HG02759 (cell line): Measurements from ENCODE around the gene SSTR4.
"Not testable (repeated sequence)": the region's sequence is repeated elsewhere in the genome, so short reads cannot be mapped to it uniquely, and the experiment has no call there.

ENCODE experiments used
- ATAC-seq: cut with Tn5 transposase; IDR thresholded peaks from one replicate; pipeline ENCODE4 v1.9.1; 2021; ENCODE audit warnings: mild to moderate bottlenecking, moderate library complexity; ENCODE audit not compliant: unreplicated experiment

SSTR4 gene, protein sequence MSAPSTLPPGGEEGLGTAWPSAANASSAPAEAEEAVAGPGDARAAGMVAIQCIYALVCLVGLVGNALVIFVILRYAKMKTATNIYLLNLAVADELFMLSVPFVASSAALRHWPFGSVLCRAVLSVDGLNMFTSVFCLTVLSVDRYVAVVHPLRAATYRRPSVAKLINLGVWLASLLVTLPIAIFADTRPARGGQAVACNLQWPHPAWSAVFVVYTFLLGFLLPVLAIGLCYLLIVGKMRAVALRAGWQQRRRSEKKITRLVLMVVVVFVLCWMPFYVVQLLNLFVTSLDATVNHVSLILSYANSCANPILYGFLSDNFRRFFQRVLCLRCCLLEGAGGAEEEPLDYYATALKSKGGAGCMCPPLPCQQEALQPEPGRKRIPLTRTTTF

DNA sequence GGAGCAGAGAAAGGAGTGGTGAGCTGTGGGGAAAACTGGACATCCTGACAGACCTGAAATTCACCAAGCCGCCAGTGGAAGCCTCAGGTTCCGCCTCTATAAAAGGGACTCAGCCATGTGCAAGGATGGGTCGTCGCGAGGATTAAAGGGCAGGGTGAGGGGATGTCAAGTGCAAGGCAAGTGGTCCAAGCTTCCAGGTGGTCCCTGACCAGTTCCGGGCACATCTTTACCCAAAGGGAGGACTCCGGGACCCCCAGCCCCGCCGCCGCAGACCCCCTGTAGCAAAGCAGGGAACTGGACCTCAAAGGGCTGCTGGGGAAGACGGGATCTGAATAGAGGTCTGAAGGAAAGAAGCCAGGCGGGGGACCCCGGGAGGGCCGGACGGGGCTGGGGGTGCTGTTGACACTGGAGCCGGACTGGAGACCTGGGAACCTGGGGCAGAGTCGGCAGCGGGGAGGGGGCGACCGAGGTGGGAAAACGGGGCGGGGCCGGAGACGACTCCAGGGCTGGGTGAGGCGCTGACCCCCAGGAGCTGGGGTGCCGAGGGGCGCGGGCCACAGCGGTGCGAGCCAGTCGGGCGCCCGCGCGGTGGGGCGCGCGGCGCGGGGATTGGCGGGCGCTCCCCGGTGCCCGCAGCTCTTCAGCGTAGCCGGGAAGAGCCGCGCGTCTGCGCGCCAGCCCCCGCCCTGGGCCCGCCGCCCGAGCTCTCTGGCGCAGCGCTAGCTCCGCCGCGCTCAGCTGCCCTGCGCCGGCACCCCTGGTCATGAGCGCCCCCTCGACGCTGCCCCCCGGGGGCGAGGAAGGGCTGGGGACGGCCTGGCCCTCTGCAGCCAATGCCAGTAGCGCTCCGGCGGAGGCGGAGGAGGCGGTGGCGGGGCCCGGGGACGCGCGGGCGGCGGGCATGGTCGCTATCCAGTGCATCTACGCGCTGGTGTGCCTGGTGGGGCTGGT lies at the start of gene SSTR4:
TSS of gene SSTR4 (plus strand) at position 592 of the 951 bp plus-strand sequence. CDS start at position 764, 172 bp downstream.
- ATAC-seq, result no peak

- ATAC-seq, result no peak
These were observed 48.5 kb upstream of the SSTR4 start for GRCh38 chr20:22986601-22987000.

- ATAC-seq, result not testable (repeated sequence)
These were observed 43.7 kb upstream of the SSTR4 start for GRCh38 chr20:22991424-22991823.

- ATAC-seq, result no peak
These were observed 41.3 kb upstream of the SSTR4 start for GRCh38 chr20:22993823-22994222.

DNA sequence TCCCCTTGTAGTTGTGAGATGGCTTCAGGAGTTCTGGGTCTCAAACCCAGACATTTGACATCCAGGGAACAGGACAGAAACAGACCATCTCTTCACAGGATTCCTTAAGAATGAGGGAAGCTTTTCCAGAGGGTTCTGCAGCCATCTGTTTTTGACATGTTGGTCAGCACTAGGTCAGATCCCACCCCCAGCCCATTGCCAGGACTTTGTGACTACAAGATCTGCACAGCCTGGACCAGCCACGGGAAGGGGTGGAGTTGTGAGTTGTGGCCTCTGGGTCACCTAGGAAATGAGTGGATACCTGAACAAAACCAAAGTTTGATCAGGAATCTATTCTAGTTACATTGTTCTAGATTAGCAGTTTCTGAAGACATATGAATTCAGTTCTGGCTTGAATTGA lies 39.2 kb upstream of the SSTR4 start:
- ATAC-seq, result no peak

DNA sequence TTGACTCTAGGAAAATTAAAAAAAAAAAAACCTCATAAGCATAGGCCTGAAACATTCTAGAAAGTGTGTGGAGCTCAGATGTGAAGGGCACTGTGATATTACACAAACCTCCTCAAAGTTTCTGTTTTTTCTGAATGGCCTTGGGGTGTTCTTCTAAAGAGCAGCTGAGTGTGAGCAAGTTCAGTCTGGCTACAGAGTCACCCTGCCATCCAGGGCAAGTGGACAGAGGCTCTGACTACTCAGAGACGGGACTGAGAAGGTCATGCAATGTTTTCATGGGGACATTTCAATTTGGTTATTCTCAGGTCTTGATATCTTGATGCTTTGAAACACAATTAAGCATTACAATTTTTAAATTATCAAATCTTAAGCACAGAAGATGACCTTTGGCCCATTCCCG lies 36.6 kb upstream of the SSTR4 start:
- ATAC-seq, result no peak

DNA sequence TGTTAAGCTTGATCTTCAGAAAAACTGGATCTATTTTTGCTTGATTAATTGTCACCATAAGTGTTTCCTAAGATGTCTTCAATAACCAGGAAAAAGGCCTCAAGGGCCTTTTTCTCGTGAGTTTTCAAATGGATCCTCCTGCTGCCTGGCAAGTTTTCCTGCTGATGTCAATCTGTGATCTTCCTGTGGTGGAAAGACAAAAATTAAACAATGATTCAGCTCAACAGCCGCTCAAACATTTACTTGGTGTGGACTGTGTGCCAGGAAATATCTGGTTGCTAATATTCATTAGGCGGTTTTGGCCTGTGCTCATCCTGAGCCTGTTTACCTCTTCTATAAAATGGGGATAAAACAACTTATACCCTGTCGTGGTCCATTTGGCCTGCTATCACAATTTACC lies 35.4 kb upstream of the SSTR4 start:
- no peak for ATAC-seq

- ATAC-seq, result no peak
These were observed 34.7 kb upstream of the SSTR4 start for GRCh38 chr20:23000232-23000947.

DNA sequence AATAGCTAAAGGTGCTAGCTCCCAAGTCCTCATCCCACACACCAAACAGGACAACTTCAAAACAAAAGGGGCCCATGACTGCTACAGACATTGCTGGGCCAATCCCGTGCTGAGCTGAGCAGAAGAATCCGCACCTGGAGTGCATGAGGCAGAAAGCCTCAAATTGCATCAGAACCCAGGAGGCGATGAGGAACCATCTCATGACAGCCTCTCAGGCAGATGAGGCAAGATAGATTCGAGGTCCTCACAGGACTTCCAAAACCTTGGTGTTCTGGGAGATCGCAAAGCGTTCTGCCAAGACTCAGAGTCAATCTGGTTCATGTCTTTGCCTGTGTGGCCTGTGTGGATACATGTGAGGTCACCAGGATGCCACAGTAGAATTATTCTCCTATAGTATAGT lies 32.8 kb upstream of the SSTR4 start:
- ATAC-seq, result no peak

- ATAC-seq, result no peak
These were observed 32.0 kb upstream of the SSTR4 start for GRCh38 chr20:23003077-23003635.

DNA sequence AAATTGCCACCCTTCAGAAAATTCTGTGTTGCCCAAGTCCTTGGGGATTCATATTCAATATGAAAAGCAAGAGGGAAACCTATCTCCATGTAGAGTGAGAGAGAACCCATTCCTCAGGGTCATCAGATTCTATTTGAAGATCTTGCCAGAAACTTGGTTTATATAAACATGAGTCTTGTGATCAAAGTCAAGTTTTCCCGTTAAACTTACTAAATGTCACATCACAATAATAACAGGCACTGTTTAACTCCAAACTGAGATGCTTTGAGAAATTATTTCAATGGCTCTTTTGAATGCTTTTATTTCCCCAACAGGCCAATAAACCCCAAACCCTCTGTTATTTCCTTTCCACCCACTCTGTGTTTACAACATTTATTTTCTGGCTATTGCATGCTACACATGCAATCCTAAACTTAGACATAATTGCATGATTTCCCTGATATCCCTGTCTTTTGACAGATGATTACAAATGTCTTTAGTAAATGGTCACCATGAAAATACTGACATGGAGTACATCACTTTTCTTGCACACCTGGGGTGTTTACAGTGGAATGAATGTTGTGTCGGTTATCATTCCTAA lies 31.1 kb upstream of the SSTR4 start:
- ATAC-seq, result no peak

GRCh38 chr20:23005776-23006175 lies 29.3 kb upstream of the SSTR4 start:
- no peak for ATAC-seq

DNA sequence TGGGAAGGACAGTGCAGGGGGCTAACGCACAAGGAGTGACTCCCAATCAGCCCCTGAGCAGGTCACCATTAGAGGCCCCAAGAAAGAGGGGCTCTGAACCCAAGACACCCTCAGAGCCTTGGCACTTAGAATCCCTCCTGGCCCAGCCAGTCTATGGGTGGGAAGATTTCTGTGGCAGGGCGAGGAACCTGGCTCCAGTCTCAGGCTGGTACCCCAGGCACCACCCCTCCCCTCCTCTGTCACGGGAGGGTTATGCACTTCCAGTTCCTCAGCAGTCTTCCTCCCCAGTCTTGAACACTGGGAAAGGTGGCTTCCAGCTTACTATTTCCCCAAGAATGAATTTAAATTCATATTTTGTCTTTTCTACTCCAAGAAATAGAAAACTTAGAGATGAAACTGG lies 27.6 kb upstream of the SSTR4 start:
- no peak for ATAC-seq

GRCh38 chr20:23007886-23008655 lies 27.0 kb upstream of the SSTR4 start:
- no peak for ATAC-seq

GRCh38 chr20:23008667-23009066 lies 26.4 kb upstream of the SSTR4 start:
- no peak for ATAC-seq

DNA sequence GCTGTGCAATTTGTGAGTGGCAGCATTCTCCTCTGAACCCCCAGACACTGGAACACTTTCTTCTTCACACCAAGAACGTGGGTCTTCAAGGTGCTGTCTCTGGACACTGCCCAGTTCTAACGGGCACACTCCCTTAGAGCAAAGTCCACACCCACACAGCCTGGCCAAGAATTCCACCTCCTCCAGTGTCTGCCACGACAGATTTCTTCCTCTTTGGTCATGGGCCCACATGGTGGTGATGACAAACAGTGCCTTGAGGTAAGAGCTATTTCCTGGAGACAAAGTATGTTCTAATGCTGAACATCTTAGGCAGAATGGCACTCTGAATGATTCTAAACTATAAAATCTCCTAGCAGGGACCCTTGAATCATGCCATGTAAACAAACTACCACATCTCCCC lies 25.5 kb upstream of the SSTR4 start:
- no peak for ATAC-seq

DNA sequence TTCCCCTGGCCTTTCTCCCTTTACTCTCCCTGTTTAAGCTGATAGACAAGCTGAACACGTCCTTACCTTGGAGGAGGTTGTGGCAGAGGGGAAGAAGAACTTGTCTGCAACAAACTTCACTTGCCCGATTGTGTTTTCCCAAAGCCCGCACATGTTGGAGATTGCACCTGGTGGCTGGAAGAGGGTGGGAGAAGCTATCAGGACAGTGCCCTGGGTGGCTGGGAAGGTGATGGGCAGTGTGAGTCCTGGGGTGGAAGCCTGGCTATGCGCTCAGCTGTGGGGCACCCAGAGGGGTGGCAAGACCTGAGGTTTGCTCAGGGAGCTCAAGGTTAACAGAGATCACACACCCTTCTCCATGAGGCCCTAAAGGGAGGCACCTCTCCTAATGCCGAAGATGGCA lies 25.0 kb upstream of the SSTR4 start:
- ATAC-seq, result no peak

- ATAC-seq, result no peak
These were observed 23.9 kb upstream of the SSTR4 start for GRCh38 chr20:23011008-23011721.

GRCh38 chr20:23013429-23013828 lies 21.7 kb upstream of the SSTR4 start:
- ATAC-seq, result no peak
